HG02642 (cell line): Measurements from ENCODE around the gene DISC1.
"Not testable (repeated sequence)": the region's sequence is repeated elsewhere in the genome, so short reads cannot be mapped to it uniquely, and the experiment has no call there.

Source experiments
- ATAC-seq: cut with Tn5 transposase; IDR thresholded peaks from one replicate; pipeline ENCODE4 v1.9.1; 2021; ENCODE audit warnings: mild to moderate bottlenecking; ENCODE audit not compliant: unreplicated experiment, poor library complexity

Gene DISC1

GRCh38 chr1:231867607-231868006 lies 241.0 kb downstream of the DISC1 start:
- no peak for ATAC-seq

DNA sequence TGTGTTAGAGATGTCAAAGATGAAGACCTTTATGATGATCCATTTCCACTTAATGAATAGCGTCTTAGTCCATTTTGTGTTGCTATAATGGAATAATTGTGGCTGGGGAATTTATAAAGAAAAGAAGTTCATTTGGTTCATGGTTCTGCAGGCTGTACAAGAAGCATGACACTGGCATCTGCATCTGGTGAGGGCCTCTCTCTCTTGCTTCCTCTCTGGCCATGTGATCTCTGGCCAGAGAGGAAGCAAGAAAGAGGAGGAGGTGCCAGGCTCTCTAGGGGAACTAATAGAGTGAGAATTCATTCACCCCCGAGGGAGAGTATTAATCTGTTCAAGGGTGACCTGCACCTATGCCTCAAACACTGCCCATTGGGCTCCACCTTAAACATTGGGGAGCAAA lies 242.8 kb downstream of the DISC1 start:
- no peak for ATAC-seq

- ATAC-seq: no peak
Measured at GRCh38 chr1:231871471-231871870, 244.9 kb downstream of the DISC1 start.

DNA sequence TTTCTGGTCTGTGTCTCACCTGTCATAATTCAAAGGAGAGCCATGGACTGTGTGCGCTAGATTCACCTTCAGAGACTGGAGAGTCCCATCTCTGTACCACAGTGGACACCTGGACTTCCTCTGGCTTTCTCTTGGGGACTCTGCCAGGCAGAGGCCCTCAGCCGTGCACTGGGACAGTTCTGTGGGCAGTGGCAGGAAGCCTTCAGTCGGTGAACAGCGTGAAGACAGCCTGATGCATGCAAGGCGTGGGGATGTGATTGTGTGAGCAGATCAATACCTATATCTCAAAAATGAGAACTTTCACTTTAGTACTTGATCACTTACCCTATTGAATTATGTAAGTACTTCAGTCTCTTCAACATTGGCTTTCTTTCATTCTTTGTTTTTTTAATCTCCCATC lies 245.3 kb downstream of the DISC1 start:
- ATAC-seq: no peak

GRCh38 chr1:231872461-231872910 lies 245.9 kb downstream of the DISC1 start:
- ATAC-seq: no peak

DNA sequence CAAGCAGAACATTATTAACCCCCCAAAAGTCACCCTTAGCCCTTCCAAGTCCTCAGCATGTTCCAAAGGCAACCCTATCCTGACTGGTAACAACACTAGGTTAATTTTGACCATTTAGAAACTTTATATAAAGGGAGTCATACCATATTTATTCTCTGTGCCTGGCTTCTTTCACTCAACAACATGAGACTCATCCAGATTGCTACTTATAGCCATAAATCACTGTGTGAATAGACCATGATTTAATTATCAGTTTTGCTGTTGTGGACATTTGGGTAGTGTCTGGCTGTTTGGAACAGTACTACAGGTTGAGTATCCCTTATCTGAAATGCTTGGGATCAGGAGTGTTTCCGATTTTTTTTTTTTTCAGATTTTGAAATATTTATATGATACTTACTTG lies 252.1 kb downstream of the DISC1 start:
- ATAC-seq: no peak

DNA sequence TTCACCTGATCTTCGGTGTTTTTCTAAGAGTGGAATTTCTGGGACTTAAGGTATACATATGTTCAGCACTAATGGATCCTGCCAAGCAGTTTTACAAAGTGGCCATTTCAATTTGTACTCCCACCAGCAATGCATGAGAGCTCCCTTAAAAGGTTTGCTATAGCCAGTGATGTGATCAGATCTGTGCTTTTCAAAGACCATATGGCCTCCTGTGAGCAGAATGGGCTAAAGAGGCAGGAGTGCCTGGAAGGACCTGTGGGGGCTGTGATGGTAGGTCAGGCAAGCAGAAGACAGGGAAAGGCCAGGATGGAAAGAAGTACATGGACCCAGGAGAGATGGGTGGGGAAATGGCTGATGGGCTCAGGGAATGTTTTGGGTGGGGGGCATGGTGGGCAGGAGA lies 252.7 kb downstream of the DISC1 start:
- ATAC-seq: no peak

- ATAC-seq: no peak
Measured at GRCh38 chr1:231882333-231882732, 255.7 kb downstream of the DISC1 start.

DNA sequence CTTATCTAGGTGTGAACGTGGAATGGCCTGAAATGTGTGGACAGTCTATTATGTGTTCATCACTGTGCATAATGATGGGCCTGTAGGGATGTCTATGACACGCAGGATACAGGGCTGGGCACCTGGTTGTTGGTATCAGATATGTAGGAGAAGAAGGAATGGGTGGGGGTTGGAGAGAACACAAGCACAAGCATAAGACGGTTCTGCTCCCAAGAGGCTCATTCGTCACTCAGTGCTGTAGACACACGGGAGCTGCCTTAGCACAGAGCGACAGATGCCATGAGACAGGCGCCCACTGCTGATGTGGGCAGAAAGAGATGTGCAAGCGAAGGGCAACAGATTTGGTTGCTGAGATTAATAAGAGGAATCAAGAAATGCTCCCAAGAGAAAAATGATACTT lies 256.2 kb downstream of the DISC1 start:
- ATAC-seq: no peak

GRCh38 chr1:231883382-231883781 lies 256.8 kb downstream of the DISC1 start:
- no peak for ATAC-seq

DNA sequence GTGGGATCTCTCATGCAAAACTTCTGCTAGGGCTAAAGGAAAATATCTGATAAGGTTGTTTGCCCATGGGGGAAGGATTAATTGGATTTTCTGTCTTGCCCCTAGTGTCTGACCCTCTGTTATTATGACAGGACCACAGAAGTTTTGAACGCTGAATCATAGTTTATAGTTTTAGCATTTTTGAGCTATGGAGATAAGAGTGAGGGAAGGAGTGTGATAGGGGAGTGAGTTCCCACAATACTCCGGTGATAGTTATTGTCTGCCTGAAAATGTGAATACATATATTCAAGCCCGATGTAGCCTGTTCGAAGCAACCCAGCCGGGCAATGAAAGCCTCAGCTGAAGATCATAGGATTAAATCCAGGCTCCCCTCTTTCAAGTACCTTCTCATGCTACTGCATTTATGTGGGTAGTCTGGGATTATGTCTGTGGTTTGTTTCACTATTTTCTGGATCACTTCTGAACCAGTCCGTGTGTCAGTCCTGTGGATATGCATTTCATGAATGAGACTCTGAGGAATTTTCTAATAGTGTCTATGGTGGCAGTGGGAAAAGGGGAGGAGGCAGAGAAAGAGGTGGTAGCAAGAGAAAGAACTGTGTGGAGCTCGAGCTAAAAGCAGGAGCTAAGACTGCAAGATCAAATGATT lies 258.7 kb downstream of the DISC1 start:
- ATAC-seq: no peak

DNA sequence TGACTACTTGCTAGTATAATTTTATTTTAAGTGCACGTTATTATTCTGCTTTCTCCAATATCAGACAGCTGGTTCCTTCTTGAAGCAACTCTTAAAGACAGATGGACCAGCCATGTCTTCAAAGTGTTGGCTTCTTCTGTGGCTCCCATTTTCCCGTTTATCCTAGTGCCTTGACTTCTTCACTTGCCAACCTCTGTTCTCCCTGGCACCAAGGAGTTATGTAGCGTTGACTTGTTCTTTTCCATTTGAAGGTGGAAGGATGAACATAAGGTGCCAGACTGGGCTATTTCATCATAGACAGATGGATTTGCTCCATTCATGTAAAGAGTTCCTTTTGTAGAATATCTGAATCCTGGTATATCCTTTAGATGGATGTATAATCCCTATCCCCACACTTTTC lies 260.6 kb downstream of the DISC1 start:
- no peak for ATAC-seq

DNA sequence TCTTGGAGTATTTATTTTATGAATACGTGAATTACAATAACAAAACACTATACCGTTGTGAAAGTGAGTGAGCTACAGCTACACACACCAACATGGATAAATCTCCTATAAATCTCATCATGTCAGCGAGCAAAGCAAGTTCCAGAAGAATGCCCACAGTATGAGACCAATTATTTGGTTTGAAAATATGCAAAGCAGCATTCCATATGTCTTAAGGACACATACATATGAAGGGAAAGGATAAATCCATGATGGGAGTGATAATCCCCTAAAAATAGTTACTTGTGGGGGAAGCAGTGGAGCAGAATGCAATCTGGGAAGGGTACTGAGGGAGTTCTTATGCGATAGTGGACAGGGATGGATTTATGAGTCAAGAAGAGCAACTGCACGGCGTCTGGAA lies 261.3 kb downstream of the DISC1 start:
- ATAC-seq: no peak

GRCh38 chr1:231890791-231891190 lies 264.2 kb downstream of the DISC1 start:
- ATAC-seq: no peak

GRCh38 chr1:231893400-231894102 lies 267.0 kb downstream of the DISC1 start:
- ATAC-seq: no peak

DNA sequence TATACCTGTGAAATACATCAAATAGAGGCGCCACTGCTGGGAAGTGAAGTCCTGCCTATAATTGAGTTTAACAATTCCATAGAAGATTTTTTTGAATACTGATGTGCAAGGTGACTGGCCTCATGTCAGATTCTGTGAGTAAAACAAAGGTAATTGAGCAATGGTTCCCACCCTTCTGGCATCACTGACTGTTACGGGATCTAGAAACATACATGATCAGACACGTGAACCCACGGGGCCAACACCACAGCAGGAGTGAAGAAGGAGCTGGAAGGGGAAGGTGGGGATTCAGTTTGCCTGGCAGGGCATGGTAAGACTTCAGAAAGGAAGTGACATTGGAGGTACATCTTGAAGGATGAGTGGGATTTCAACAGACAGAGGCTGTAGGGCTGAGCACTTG lies 270.2 kb downstream of the DISC1 start:
- ATAC-seq: no peak

- ATAC-seq: no peak
Measured at GRCh38 chr1:231899046-231899445, 272.5 kb downstream of the DISC1 start.

- no peak for ATAC-seq
Measured at GRCh38 chr1:231899713-231900435, 273.3 kb downstream of the DISC1 start.

DNA sequence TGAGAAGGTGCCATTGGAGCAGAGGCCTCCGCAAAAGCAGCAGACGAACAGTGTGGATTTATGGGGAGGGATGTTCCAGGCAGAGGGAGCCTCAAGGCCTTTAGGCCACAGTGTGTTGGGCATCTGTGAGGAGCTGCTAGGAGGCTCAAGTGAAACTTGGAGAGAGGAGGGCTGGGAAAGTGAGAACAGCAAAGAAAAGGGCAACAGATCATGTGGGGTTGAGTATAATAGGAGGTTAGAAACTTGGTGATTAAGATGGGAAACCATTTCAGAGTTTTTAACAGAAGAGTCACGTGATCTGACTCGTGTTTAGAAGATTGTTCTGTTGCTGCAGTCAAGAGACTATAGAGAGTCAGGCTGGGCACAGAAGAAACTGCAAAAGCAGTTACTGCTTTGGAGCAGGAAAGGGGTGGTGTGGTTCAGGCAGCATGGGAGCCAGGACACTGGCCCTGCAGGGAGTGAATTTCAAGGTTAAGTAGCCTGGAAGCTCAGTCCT lies 277.0 kb downstream of the DISC1 start:
- ATAC-seq: no peak

DNA sequence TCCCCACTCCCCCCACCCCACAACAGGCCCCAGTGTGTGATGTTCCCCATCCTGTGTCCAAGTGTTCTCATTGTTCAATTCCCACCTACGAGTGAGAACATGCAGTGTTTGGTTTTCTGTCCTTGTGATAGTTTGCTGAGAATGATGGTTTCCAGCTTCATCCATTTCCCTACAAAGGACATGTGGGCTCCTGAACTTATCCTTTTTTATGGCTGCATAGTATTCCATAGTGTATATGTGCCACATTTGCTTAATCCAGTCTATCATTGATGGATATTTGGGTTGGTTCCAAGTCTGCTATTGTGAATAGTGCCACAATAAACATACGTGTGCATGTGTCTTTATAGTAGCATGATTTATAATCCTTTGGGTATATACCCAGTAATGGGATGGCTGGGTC lies 280.7 kb downstream of the DISC1 start:
- ATAC-seq: not testable (repeated sequence)

DNA sequence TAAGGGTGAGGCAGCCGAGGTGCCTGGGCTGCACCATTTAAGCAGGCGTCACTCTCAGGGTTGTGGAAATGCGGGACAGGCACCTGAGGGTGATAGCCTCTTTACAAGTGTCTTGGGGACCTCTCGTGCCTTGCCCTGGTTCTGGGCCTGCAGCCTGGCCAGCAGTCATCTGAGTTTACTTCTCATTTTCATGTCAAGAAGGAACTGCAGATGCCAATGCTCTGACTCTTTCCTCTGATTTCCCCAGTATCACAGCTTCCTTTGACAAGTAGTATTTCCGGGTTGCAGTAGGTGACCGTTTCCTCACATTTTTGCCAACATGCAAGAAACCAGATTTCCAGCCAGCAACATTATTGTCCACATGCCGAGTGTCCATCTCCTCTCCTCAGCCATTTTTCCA lies 286.9 kb downstream of the DISC1 start:
- ATAC-seq: no peak
